Measurements from ENCODE around the gene IL36G.

IL36G gene

GRCh38 chr2:113000436-113000835 is 22.6 kb downstream of the IL36G start:
- TF ChIP-seq CTCF (IDR thresholded peaks at IDR 0.05; ENCODE audit: borderline replicate concordance, control extremely low read depth, extremely low read depth, insufficient read depth, missing control alignments), result no peak
- in situ Hi-C loops (cut with MboI; ENCODE audit: low sequenced_read_pairs, unreplicated experiment), result no loop called here
- DNase-seq (ENCODE audit: low spot score), result no peak

GRCh38 chr2:113002677-113003076 is 24.9 kb downstream of the IL36G start:
- in situ Hi-C loops (cut with MboI; ENCODE audit: low sequenced_read_pairs, unreplicated experiment), result no loop called here
- DNase-seq (ENCODE audit: low spot score), result no peak
- no peak for TF ChIP-seq CTCF (IDR thresholded peaks at IDR 0.05; ENCODE audit: borderline replicate concordance, control extremely low read depth, extremely low read depth, insufficient read depth, missing control alignments)

- TF ChIP-seq CTCF (IDR thresholded peaks at IDR 0.05; ENCODE audit: borderline replicate concordance, control extremely low read depth, extremely low read depth, insufficient read depth, missing control alignments), result no peak
- no peak for DNase-seq (ENCODE audit: low spot score)
- in situ Hi-C loops (cut with MboI; ENCODE audit: low sequenced_read_pairs, unreplicated experiment), result no loop called here
These were observed 27.3 kb downstream of the IL36G start, which contains the start of gene IL36A for GRCh38 chr2:113005030-113005509. TSS of gene IL36A (plus strand) at chr2:113005459. CDS start at chr2:113005872, 413 bp downstream.

GRCh38 chr2:113007250-113007649 is 29.4 kb downstream of the IL36G start:
- no peak for TF ChIP-seq CTCF (IDR thresholded peaks at IDR 0.05; ENCODE audit: borderline replicate concordance, control extremely low read depth, extremely low read depth, insufficient read depth, missing control alignments)
- in situ Hi-C loops (cut with MboI; ENCODE audit: low sequenced_read_pairs, unreplicated experiment), result no loop called here
- DNase-seq (ENCODE audit: low spot score), result no peak

GRCh38 chr2:113009622-113010021 is 31.8 kb downstream of the IL36G start:
- DNase-seq (ENCODE audit: low spot score), result no peak
- TF ChIP-seq CTCF (IDR thresholded peaks at IDR 0.05; ENCODE audit: borderline replicate concordance, control extremely low read depth, extremely low read depth, insufficient read depth, missing control alignments), result no peak
- in situ Hi-C loops (cut with MboI; ENCODE audit: low sequenced_read_pairs, unreplicated experiment), result no loop called here

GRCh38 chr2:113010088-113010487 is 32.3 kb downstream of the IL36G start:
- no peak for DNase-seq (ENCODE audit: low spot score)
- no peak for TF ChIP-seq CTCF (IDR thresholded peaks at IDR 0.05; ENCODE audit: borderline replicate concordance, control extremely low read depth, extremely low read depth, insufficient read depth, missing control alignments)
- in situ Hi-C loops (cut with MboI; ENCODE audit: low sequenced_read_pairs, unreplicated experiment), result no loop called here

GRCh38 chr2:113011108-113011507 is 33.3 kb downstream of the IL36G start:
- DNase-seq (ENCODE audit: low spot score), result no peak
- no peak for TF ChIP-seq CTCF (IDR thresholded peaks at IDR 0.05; ENCODE audit: borderline replicate concordance, control extremely low read depth, extremely low read depth, insufficient read depth, missing control alignments)
- in situ Hi-C loops (cut with MboI; ENCODE audit: low sequenced_read_pairs, unreplicated experiment), result no loop called here
